ENCODE results near the gene SSBP2. TPM values are rescaled to one million over a fixed set of nuclear protein-coding genes. Genes with fewer than 3 reads are reported as not detected.

Gene SSBP2
- total RNA-seq, 1 experiment from 2014 or later = 5.2 TPM

- BruUV-seq (replicated peaks) = no TSS peak
- ChIA-PET POLR2A (no interaction called here), CTCF (no interaction called here), RAD21 (ENCODE audit: low non-redundant PET in 1 of 2, low total read pairs in 2 of 2, uncharacterized antibody in 2 of 2, unreplicated experiment in 2 of 2) (no interaction called here)
- no peak overlapping the region for H3K27ac ChIP-seq (ENCODE audit: low read depth, low read length)
- no peak overlapping the region for H3K4me3 ChIP-seq (replicated peaks in 1 of 2; ENCODE audit: low read depth in 1 of 2, low read length in 2 of 2)
- H3K9me2 ChIP-seq (ENCODE audit: insufficient read depth) = no peaks in the 10 kb centered on the region
- TF ChIP-seq CEBPB (IDR thresholded peaks at IDR 0.05; ENCODE audit: low read depth) (no peak), SRF (IDR thresholded peaks at IDR 0.05; ENCODE audit: low read depth) (no peak), EGR1 (IDR thresholded peaks at IDR 0.05; ENCODE audit: low read depth) (no peak), JUND (IDR thresholded peaks at IDR 0.05) (no peak), ZBTB33 (IDR thresholded peaks at IDR 0.05; ENCODE audit: extremely low read depth, insufficient replicate concordance, low read length) (no peak), TCF7L2 (IDR thresholded peaks at IDR 0.05; ENCODE audit: borderline replicate concordance, extremely low read depth, insufficient read depth, insufficient read length) (no peak), REST (IDR thresholded peaks at IDR 0.05; ENCODE audit: low read depth) (no peak), MAX (IDR thresholded peaks at IDR 0.05) (no peak), FOSL1 (IDR thresholded peaks at IDR 0.05; ENCODE audit: low read depth) (no peak)
- no peaks in the 10 kb centered on the region for H3K9me3 ChIP-seq (ENCODE audit: control insufficient read depth in 1 of 2, insufficient read depth in 1 of 2, low read depth in 1 of 2, low read length in 2 of 2)
- H3K4me2 ChIP-seq (ENCODE audit: low read length) = no peak overlapping the region
- no peaks in the 10 kb centered on the region for H4K20me1 ChIP-seq (ENCODE audit: insufficient read depth)
- no peak overlapping the region for H3K9ac ChIP-seq (ENCODE audit: low read length)
- no peak for ATAC-seq
- no peaks in the 10 kb centered on the region for H3K4me1 ChIP-seq (ENCODE audit: control insufficient read depth in 1 of 2, insufficient read depth in 2 of 2, low read length in 2 of 2)
- DNase-seq (ENCODE audit: low read depth, low spot score) = no peak
- no peak overlapping the region for H2AFZ ChIP-seq (ENCODE audit: low read depth, low read length, poor library complexity, severe bottlenecking)
- H3K36me3 ChIP-seq (ENCODE audit: control insufficient read depth in 1 of 2, insufficient read depth in 2 of 2, low read length in 2 of 2) = no peaks in the 10 kb centered on the region
- no peaks in the 10 kb centered on the region for H3K79me2 ChIP-seq (ENCODE audit: insufficient read depth, low read length)
- intact Hi-C loops (cut with micrococcal nuclease) = loop anchor here (5.0 kb wide), 2 partner anchors 318 to 423 kb away; no protein-coding TSS in a partner anchor
- H3K27me3 ChIP-seq (ENCODE audit: insufficient read depth, low read length) = no peaks in the 10 kb centered on the region
These were observed 321.5 kb downstream of the SSBP2 start for GRCh38 chr5:81429363-81429762.

All from HCT116 (cell line).